Breast epithelium (tissue), 4 donors: ENCODE data around the gene ITPR1. TPM values are rescaled to one million over a fixed set of nuclear protein-coding genes. Genes with fewer than 3 reads are reported as not detected.

ENCODE experiments used
- DNase-seq, 2 donors: peaks; one replicate each; pipeline ENCODE4 v3.0.0-alpha.2; 2019; ENCODE audit warnings: low spot score in 2 of 2
- H3K27ac ChIP-seq, 2 donors: fragments of 200-600 bp; sonication (generic) in 1 of 2; one replicate each; pipeline ENCODE4 v1.5.1; 2016 to 2019; ENCODE audit warnings: mild to moderate bottlenecking in 1 of 2
- H3K27me3 ChIP-seq, 2 donors: fragments of 200-600 bp; sonication (generic) in 1 of 2; one replicate each; pipeline versions ENCODE4 v1.5.1 to v1.6.0; 2017 to 2019; ENCODE audit warnings: control low read depth in 1 of 2, mild to moderate bottlenecking in 1 of 2
- H3K36me3 ChIP-seq: fragments of 200-600 bp; one replicate; pipeline ENCODE4 v1.5.1; 2019
- H3K4me1 ChIP-seq, 2 donors: fragments of 200-600 bp; sonication (generic); one replicate each; pipeline ENCODE4 v1.5.1; 2016 to 2019; ENCODE audit warnings: control low read depth in 1 of 2
- H3K4me3 ChIP-seq, 3 donors: fragments of 200-600 bp; sonication (generic); 1 replicate in 2 of 3; 2 replicates in 1 of 3; pipeline ENCODE4 v1.5.1; 2016 to 2019; ENCODE audit warnings: mild to moderate bottlenecking in 3 of 3, moderate library complexity in 2 of 3
- H3K9me3 ChIP-seq, 2 donors: fragments of 200-600 bp; sonication (generic) in 1 of 2; one replicate each; pipeline ENCODE4 v1.5.1; 2016 to 2019; ENCODE audit warnings: control low read depth in 1 of 2
- POLR2A ChIP-seq: fragments of 450-650 bp; IDR thresholded peaks from one replicate; pipeline ENCODE4 v1.6.1; 2016; ENCODE audit warnings: antibody characterized with exemption, mild to moderate bottlenecking, moderate library complexity
- POLR2AphosphoS5 ChIP-seq, 3 donors: sonication (generic); formaldehyde crosslinking; IDR thresholded peaks; one replicate each; pipeline ENCODE4 v1.6.1; 2017; ENCODE audit warnings: antibody characterized with exemption in 3 of 3
- intact Hi-C: fragments of 100-400 bp; cut with DNase I; formaldehyde crosslinking; loops from one replicate; pipeline ENCODE4 v1.15.1; 2023; ENCODE audit warnings: low total_unique reads
- total RNA-seq, 3 donors: library from RNA; depleted of rRNA; stranded (reverse); fragments of >200 nt; gene quantifications; one replicate each; pipeline ENCODE4 v1.1.0, GENCODE V29; 2016
- TF ChIP-seq, protein P1 (sequence below), 3 donors: fragments of 450-650 bp; IDR thresholded peaks; one replicate each; pipeline ENCODE4 v1.5.1; 2016 to 2017; ENCODE audit warnings: antibody characterized with exemption in 3 of 3, mild to moderate bottlenecking in 3 of 3, moderate library complexity in 3 of 3

ITPR1 gene
- total RNA-seq, 3 donors from 2014 or later = 53.8 to 227 (median 174) TPM

DNA sequence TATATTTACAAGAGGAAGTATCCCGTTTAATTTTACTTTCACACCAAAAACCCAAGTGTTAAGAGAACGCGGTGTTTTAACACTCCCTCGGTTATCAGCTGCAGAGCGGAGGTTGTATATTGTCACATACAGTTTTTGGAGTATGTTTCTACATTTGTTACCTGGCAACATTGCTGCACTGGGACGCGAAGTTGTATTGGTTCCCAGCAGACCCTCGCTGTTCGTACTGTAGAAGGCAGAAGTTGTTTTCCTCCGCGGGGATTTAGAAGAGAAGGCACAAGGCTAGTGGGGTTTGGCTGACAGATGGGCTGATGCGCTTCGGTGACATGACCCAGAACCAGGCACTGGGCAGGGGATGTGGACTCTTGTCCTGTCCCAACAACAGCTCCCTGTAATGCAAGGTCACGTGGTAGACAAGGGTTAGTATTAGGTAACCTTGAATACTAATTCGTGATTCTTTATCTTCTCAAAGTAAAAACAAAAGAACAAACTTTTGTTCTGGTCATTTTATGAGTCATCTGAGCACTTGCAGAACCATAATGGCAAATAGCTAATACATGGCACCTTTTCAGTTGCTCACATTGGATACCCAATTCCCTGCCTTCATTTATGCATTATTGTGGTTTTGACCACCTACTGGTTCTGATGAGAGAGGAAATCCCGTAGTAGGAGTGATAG, 255.7 kb downstream of the ITPR1 start:
- Histone ChIP-seq H3K9me3 (no peaks in the 10 kb centered on the region), H3K36me3 (no peaks in the 10 kb centered on the region), H3K27ac (peak overlapping the region; percentile 90 to 91), H3K4me1 (peaks cover 4 to 30% of the 10 kb centered on the region in 2 donors), H3K27me3 (no peaks in the 10 kb centered on the region), H3K4me3 (no peak overlapping the region)
- intact Hi-C loops = no loop called here
- DNase-seq = no peak
- TF ChIP-seq, protein P1, sequence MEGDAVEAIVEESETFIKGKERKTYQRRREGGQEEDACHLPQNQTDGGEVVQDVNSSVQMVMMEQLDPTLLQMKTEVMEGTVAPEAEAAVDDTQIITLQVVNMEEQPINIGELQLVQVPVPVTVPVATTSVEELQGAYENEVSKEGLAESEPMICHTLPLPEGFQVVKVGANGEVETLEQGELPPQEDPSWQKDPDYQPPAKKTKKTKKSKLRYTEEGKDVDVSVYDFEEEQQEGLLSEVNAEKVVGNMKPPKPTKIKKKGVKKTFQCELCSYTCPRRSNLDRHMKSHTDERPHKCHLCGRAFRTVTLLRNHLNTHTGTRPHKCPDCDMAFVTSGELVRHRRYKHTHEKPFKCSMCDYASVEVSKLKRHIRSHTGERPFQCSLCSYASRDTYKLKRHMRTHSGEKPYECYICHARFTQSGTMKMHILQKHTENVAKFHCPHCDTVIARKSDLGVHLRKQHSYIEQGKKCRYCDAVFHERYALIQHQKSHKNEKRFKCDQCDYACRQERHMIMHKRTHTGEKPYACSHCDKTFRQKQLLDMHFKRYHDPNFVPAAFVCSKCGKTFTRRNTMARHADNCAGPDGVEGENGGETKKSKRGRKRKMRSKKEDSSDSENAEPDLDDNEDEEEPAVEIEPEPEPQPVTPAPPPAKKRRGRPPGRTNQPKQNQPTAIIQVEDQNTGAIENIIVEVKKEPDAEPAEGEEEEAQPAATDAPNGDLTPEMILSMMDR (IDR thresholded peaks at IDR 0.05) = no peak
- TF ChIP-seq POLR2A (no peak), POLR2AphosphoS5 (IDR thresholded peaks at IDR 0.05) (no peak)

DNA sequence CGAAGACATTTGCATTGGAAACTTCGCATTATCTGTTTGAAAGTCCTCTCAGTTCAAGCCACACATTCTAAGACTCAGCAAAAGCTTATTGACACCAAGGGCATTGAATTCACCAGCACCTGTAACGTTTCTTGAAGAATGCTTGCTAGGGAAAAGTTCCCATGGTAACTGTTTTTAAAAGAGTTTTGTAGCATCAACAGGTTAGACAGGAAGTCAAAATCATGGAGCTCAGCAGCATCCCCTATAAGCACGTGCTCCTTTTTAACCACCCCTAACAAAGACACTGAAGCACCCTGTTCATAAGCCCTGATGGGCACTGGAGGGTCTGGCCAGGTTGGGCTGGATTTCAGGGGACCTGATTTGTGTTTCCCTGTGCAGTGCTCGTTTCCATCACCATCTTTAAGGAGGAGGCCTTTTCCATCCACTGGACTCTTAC, 256.4 kb downstream of the ITPR1 start:
- no peaks in the 10 kb centered on the region for H3K27me3 ChIP-seq
- H3K4me3 ChIP-seq = peak overlapping the region in 1 of 3 donors; percentile 45
- no peak for DNase-seq
- intact Hi-C loops = loop anchor here (1.0 kb wide), 1 partner anchor 43 kb away; no protein-coding TSS in a partner anchor
- H3K4me1 ChIP-seq = peaks cover 4 to 30% of the 10 kb centered on the region in 2 donors
- peak overlapping the region; percentile 90 to 91 for H3K27ac ChIP-seq
- H3K9me3 ChIP-seq = no peaks in the 10 kb centered on the region
- no peaks in the 10 kb centered on the region for H3K36me3 ChIP-seq
- TF ChIP-seq POLR2A (no peak), POLR2AphosphoS5 (IDR thresholded peaks at IDR 0.05) (no peak)
- TF ChIP-seq, protein P1 (IDR thresholded peaks at IDR 0.05) = no peak

DNA sequence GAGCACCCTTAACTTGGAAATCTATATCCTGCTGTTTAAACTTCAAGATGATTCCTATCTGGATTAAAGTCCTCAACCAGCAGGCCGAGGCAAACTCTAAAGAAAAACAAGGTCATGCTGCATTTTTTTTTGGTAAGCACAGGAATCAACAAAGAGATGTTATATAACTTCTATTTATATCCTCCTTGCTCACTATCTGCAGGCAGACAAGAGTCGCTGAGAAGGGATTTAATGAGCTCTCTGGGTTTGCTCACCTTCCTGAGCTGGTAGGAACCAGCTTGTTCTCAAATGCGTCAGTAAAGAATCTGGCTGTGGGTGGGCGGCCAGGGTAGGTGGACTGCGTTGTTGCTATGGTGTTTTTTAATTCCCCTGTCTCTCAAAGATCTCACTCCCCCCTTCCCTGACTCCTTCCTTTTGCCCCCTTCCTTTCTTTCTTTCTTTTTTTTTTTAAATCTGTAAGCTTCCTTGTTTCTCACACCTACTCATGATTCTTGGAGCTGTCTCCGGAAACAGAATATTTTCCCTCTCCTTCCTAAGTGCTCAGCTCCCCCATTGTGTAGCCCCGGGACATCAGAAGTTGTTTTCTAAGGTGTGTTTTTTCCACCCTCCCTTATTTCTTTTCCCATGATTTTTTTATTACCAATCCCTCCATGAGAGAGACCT, 257.3 kb downstream of the ITPR1 start:
- H3K9me3 ChIP-seq = no peaks in the 10 kb centered on the region
- peak overlapping the region in 2 of 3 donors; percentile 31 to 45 for H3K4me3 ChIP-seq
- intact Hi-C loops = loop anchor here (1.0 kb wide), 1 partner anchor 42 kb away; no protein-coding TSS in a partner anchor
- H3K36me3 ChIP-seq = no peaks in the 10 kb centered on the region
- no peaks in the 10 kb centered on the region for H3K27me3 ChIP-seq
- H3K4me1 ChIP-seq = peaks cover 4 to 30% of the 10 kb centered on the region in 2 donors
- peak overlapping the region; percentile 90 to 91 for H3K27ac ChIP-seq
- DNase-seq = no peak
- TF ChIP-seq, protein P1 (IDR thresholded peaks at IDR 0.05) = no peak
- TF ChIP-seq POLR2A (no peak), POLR2AphosphoS5 (IDR thresholded peaks at IDR 0.05) (no peak)

DNA sequence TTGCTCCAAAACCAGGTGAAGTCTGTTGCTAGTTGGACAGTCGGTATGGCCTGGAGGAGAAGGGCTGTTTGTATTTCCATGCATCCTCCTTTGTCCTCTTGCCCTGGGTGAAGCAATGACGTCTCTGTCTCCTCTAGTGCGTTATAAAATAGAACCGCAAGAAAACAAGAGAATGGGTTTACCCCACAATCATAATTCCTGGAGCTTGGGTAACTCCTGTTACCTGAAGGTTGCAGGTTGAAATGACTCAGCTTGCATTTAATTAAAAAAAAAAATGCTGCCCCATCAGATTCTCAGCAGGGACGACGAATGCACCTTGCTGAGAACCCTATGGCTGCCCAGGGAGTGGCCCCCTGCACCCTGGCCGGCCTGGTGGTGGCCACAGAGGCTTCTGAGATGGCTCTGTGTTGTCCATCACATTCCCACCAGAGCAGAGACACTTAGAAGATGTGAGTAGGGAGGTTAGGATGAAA, 257.9 kb downstream of the ITPR1 start:
- Histone ChIP-seq H3K4me3 (peak overlapping the region in 2 of 3 donors; percentile 31 to 45), H3K4me1 (peaks cover 2 to 30% of the 10 kb centered on the region in 2 donors), H3K9me3 (no peaks in the 10 kb centered on the region), H3K27me3 (no peaks in the 10 kb centered on the region), H3K27ac (peak overlapping the region; percentile 90 to 91), H3K36me3 (no peaks in the 10 kb centered on the region)
- TF ChIP-seq POLR2AphosphoS5 (IDR thresholded peaks at IDR 0.05) = peak in 1 of 3 donors; percentile 2
- TF ChIP-seq, protein P1 (IDR thresholded peaks at IDR 0.05) = no peak
- DNase-seq = no peak
- intact Hi-C loops = no loop called here
